ENCODE results near the gene ACP3.

The ACP3 gene

DNA sequence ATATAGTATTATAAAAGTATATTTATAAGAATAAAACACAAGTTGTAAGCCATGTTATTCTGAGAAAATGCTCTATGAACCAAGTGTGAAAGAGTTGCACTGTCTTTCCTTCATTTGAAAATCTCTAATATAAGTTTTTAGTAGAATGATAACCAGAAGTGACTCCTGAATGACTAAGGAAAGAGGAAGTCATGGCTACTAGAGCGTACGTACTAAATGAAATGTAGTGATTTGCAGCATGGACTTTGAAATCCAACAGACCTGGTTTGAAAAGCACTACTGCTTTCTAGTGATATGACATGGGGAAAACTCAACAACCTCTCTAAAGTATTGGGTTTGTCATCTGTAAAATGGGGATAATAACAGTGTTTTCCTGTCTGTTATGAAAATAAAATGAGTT is 89.8 kb downstream of the ACP3 start:
- DNase-seq (ENCODE audit: low read depth) = no peak

Measured in stromal cell of bone marrow (primary cell).